H1 (cell line): Measurements from ENCODE around the gene DNAI1.
A peak's percentile ranks its signal among the peaks of the same experiment; 100 is the strongest.

ENCODE experiments used
- CHD1 ChIP-seq: IDR thresholded peaks from 2 replicates; pipeline ENCODE4 v1.6.1; 2012; ENCODE audit warnings: low read depth, low read length, improper control_type of control experiment
- EP300 ChIP-seq, 2 experiments: IDR thresholded peaks; 1 replicate in 1 of 2; 2 replicates in 1 of 2; pipeline ENCODE4 v1.6.1; 2011 to 2012; ENCODE audit warnings: low read depth in 2 of 2, low read length in 2 of 2, mild to moderate bottlenecking in 2 of 2, borderline replicate concordance in 1 of 2, inconsistent platforms in 1 of 2, moderate library complexity in 1 of 2
- GTF2F1 ChIP-seq: IDR thresholded peaks from 2 replicates; pipeline ENCODE4 v1.6.1; 2012; ENCODE audit warnings: low read depth, low read length, improper control_type of control experiment, borderline replicate concordance
- POLR2AphosphoS5 ChIP-seq: IDR thresholded peaks from 2 replicates; pipeline ENCODE4 v1.6.1; 2011; ENCODE audit warnings: low read depth, low read length
- RAD21 ChIP-seq, 2 experiments: IDR thresholded peaks in 1 of 2; conservative IDR thresholded peaks in 1 of 2; 2 replicates each; pipeline ENCODE4 v1.6.1; 2011; ENCODE audit warnings: low read depth in 2 of 2, low read length in 2 of 2, improper control_type of control experiment in 1 of 2, inconsistent platforms in 1 of 2, mild to moderate bottlenecking in 1 of 2, moderate library complexity in 1 of 2
- TF ChIP-seq, protein P1 (sequence below), 3 experiments: IDR thresholded peaks; 1 replicate in 2 of 3; 2 replicates in 1 of 3; pipeline versions ENCODE4 v1.5.1 to v1.6.1; 2011; ENCODE audit warnings: low read length in 3 of 3, mild to moderate bottlenecking in 3 of 3, inconsistent platforms in 2 of 3, low read depth in 1 of 3, moderate library complexity in 1 of 3; ENCODE audit not compliant: insufficient read depth in 1 of 3; ENCODE audit errors: control extremely low read depth in 1 of 3
- TF ChIP-seq, protein P2 (sequence below): IDR thresholded peaks from 2 replicates; pipeline ENCODE4 v1.6.1; 2012; ENCODE audit warnings: low read length, inconsistent platforms

GRCh38 chr9:34454571-34455065 lies 4.0 kb upstream of the DNAI1 start:
- TF ChIP-seq POLR2AphosphoS5 (no peak), EP300 (IDR thresholded peaks at IDR 0.05; ENCODE audit: borderline replicate concordance in 1 of 2, low read depth in 2 of 2, low read length in 2 of 2) (no peak), RAD21 (IDR thresholded peaks at IDR 0.05 in 1 of 2, conservative IDR thresholded peaks at IDR 0.05 in 1 of 2; ENCODE audit: low read depth in 2 of 2, low read length in 2 of 2) (no peak), CHD1 (no peak), GTF2F1 (no peak)
- TF ChIP-seq, protein P1, sequence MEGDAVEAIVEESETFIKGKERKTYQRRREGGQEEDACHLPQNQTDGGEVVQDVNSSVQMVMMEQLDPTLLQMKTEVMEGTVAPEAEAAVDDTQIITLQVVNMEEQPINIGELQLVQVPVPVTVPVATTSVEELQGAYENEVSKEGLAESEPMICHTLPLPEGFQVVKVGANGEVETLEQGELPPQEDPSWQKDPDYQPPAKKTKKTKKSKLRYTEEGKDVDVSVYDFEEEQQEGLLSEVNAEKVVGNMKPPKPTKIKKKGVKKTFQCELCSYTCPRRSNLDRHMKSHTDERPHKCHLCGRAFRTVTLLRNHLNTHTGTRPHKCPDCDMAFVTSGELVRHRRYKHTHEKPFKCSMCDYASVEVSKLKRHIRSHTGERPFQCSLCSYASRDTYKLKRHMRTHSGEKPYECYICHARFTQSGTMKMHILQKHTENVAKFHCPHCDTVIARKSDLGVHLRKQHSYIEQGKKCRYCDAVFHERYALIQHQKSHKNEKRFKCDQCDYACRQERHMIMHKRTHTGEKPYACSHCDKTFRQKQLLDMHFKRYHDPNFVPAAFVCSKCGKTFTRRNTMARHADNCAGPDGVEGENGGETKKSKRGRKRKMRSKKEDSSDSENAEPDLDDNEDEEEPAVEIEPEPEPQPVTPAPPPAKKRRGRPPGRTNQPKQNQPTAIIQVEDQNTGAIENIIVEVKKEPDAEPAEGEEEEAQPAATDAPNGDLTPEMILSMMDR (IDR thresholded peaks at IDR 0.05; ENCODE audit: control extremely low read depth in 1 of 3, insufficient read depth in 1 of 3, low read depth in 1 of 3, low read length in 3 of 3): peak in 1 of 3 experiments; percentile 0; a peak in 1 of 4 replicates
- TF ChIP-seq, protein P2, sequence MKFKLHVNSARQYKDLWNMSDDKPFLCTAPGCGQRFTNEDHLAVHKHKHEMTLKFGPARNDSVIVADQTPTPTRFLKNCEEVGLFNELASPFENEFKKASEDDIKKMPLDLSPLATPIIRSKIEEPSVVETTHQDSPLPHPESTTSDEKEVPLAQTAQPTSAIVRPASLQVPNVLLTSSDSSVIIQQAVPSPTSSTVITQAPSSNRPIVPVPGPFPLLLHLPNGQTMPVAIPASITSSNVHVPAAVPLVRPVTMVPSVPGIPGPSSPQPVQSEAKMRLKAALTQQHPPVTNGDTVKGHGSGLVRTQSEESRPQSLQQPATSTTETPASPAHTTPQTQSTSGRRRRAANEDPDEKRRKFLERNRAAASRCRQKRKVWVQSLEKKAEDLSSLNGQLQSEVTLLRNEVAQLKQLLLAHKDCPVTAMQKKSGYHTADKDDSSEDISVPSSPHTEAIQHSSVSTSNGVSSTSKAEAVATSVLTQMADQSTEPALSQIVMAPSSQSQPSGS: no peak
